ENCODE data around the gene ASPSCR1.
"Not testable (repeated sequence)": the region's sequence is repeated elsewhere in the genome, so short reads cannot be mapped to it uniquely, and the experiment has no call there.

Gene ASPSCR1

DNA sequence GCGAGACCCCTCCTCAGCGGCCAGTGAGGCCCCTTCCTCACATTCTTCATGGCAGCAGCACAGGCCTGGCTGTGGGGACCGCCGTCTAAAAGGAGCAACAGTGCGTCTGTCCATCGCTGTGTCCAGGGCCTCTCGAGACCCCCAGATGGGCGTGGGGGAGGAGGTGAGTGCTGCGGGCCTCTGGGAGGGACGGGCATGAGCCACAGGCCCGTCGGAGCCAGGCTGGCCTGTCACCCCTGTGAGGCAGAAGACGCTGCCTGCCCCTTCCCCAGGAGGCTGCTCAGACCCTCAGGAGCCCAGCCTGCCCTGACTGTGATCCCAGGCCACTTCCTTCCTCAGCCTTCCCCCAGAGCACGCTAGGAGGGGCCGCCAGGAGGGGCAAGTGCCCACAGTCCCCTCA lies 38.2 kb upstream of the ASPSCR1 start:
- Mint-ChIP-seq H3K36me3 (peaks cover 2% of the 10 kb centered on the region), H3K27ac (no peak overlapping the region), H3K4me1 (peaks cover 12% of the 10 kb centered on the region), H3K4me3 (no peak overlapping the region), H3K27me3 (no peaks in the 10 kb centered on the region), H3K9me3 (no peaks in the 10 kb centered on the region)

DNA sequence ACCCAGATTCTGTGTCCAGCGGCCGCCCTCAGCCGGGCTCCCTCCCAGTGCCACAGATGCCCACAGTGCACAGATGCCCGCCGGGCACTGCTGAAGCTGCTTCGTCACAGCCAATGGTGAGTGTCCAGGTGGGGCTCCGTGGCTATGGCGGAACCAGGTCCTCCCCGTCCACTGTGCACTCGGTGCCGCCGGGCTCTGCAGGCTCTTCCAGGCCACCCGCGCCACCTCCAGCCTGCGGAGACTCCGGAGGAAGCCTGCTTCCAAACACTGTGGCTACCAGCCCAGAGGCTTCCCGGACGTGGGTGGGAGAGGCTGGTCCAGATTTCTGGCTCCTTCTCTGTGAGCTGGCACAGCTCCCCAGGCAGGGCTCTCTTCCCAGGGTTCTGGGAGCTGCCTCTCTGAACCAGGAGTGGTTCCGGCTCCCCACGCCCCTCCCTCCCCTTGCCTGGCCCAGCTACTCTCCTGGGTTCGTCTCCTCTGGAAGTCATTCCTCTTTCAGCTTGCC lies 37.5 kb upstream of the ASPSCR1 start:
- peaks cover under 1% of the 10 kb centered on the region for H3K36me3 Mint-ChIP-seq
- H3K4me1 Mint-ChIP-seq, result peaks cover 12% of the 10 kb centered on the region
- H3K27ac Mint-ChIP-seq, result no peak overlapping the region
- H3K4me3 Mint-ChIP-seq, result no peak overlapping the region
- H3K9me3 Mint-ChIP-seq, result no peaks in the 10 kb centered on the region
- no peaks in the 10 kb centered on the region for H3K27me3 Mint-ChIP-seq

DNA sequence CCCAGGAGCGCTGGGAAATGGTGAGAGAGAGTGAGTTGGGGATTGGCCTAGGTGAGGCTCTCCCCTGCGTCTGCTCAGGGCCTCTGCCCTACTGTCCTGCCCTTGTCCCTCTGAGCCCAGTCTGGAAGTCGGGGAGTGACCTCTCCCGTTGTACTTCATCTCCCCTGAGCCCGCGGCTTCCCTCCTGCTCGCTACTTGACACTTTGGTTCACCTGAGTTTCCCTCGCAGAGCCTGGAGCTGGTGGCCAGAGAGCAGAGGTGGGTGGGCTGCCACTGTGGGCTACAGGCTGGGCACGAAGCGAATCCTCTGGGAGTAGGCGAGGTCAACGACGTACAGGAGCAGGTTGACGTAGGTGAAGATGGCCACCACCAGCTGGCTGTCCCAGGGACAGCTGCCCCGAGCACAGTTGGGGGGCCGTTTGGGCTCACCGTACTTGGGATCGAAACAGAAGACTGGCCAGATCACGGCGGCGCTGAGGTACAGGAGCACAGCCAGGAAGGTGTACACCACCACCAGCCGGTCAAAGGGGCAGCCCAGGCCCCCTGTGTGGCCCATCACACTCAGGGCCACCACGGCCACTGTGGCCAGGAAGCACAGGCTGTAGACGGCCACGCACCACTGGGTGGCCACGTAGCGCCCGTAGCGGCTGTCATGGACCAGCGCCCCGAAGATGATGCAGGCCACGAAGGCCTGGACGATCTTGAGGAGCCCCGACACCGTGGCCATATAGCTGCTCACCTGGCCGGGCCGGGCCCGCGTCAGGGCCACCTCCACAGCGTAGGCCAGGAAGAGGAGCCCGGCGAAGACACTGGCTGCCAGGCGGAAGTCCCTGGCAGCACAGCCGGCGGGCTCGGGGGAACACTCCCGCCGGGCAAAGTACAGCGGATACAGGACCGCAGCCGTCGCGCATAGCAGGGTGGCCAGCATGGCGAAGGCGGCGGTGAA lies 36.6 kb upstream of the ASPSCR1 start:
- Mint-ChIP-seq H3K27ac (no peak overlapping the region), H3K36me3 (no peaks in the 10 kb centered on the region), H3K4me3 (no peak overlapping the region)

DNA sequence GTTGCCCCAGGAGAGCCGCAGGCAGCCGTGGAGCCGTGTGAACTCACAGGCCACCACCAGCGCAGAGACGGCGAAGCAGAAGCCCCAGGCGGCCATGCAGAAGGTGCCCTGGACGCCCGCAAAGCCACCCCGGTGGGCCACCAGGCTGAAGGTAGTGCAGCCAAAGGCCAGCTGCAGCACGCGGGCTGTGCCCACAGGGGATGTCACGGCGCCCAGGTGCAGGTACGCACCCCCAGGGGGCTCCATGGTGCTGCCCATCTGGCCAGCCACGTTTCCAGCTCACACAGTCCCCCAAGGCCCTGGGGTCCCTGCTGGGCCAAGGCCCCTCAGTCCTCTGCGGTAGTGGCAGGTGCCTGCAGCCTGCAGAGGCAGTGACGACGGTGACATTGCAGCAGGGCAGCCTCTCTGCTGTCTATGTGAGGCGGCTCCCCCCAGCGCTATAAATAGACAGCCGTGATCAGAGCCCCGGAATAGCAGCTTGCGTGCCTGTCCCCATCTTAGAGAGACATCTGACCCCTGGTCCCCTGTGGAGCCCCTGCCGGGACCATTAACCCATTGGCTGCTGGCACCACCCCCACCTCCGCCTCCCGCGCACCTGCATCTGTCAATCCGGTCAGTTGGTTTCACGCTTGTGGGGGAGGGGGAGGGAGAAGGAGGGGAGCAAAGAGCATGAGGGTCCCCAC lies 35.8 kb upstream of the ASPSCR1 start:
- H3K4me3 Mint-ChIP-seq, result no peak overlapping the region
- no peak overlapping the region for H3K27ac Mint-ChIP-seq
- peaks cover 6% of the 10 kb centered on the region for H3K4me1 Mint-ChIP-seq

More for the DNA sequence above, 36.6 kb upstream of the ASPSCR1 start:
- Mint-ChIP-seq H3K9me3 (no peaks in the 10 kb centered on the region), H3K27me3 (no peaks in the 10 kb centered on the region), H3K4me1 (peaks cover 9% of the 10 kb centered on the region)

DNA sequence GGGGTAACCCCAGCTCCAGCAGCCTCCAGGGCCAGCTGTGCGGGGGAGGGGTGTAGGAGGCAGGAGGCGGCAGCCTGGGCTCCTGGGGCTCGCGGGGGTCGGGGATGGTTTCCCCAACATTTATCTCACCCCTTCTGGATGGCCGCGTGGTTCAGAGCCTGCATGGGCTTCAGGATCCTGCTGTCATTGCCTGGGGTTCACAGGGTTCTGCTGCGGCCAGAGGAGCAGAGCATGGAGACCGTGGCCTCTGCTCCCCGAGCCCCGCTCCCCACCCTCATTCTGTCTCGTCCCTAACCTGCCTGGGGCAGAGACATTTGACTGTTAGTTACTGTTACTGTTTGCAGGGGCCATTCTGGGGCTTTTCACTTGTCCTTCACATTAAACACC lies 35.3 kb upstream of the ASPSCR1 start:
- H3K4me3 Mint-ChIP-seq, result no peak overlapping the region
- H3K27me3 Mint-ChIP-seq, result no peaks in the 10 kb centered on the region
- no peaks in the 10 kb centered on the region for H3K36me3 Mint-ChIP-seq
- H3K27ac Mint-ChIP-seq, result no peak overlapping the region
- H3K9me3 Mint-ChIP-seq, result no peaks in the 10 kb centered on the region
- H3K4me1 Mint-ChIP-seq, result peaks cover 6% of the 10 kb centered on the region

More for the DNA sequence above, 35.8 kb upstream of the ASPSCR1 start:
- Mint-ChIP-seq H3K27me3 (no peaks in the 10 kb centered on the region), H3K9me3 (no peaks in the 10 kb centered on the region), H3K36me3 (no peaks in the 10 kb centered on the region)

DNA sequence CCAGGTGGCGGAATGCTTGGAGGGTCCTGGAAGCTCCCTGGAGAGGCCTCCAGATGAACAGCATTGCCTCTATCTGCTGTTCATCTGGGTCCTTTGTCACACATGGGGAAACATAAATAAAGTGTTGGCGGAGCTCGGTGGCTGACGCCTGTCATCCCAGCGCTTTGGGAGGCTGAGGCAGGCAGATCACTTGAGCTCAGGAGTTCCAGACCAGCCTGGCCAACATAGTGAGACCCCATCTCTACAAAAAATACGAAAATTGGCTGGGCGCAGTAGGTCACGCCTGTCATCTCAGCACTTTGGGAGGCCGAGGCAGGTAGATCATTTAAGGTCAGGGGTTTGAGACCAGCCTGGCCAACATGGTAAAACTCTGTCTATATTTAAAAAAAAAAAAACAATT lies 32.6 kb upstream of the ASPSCR1 start:
- Mint-ChIP-seq H3K27me3 (no peaks in the 10 kb centered on the region), H3K4me1 (no peaks in the 10 kb centered on the region), H3K4me3 (no peak overlapping the region), H3K36me3 (no peaks in the 10 kb centered on the region), H3K9me3 (no peaks in the 10 kb centered on the region), H3K27ac (no peak overlapping the region)

DNA sequence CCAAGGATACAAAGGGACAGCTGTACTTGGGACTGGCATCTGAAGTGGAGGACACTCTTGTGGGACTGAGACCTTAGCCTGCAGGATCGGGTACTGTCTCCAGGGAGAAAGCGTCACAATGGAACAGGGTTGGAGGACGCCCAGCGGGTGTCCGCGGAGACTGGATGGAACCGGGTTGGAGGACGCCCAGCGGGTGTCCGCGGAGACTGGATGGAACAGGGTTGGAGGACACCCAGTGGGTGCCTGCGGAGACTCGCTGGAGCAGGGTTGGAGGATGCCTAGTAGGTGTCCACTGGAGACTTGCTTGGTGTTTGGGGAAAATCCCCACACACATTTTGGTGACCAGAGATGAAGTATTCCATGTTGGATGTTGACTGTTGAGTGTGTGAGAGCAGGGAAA lies 30.2 kb upstream of the ASPSCR1 start, which contains the start of gene MYADML2:
MYADML2 (minus strand) TSS at position 45 of the 400 bp plus-strand sequence. CDS start 5,492 bp downstream, outside the sequence.
- no peak within 1 kb of the TSS for H3K4me3 Mint-ChIP-seq
- H3K4me1 Mint-ChIP-seq, result no peaks in the 10 kb centered on the region
- no peaks in the 10 kb centered on the region for H3K27me3 Mint-ChIP-seq
- peak within 1 kb of the TSS; percentile 27 for H3K27ac Mint-ChIP-seq
- H3K9me3 Mint-ChIP-seq, result no peaks in the 10 kb centered on the region
- no peaks in the 10 kb centered on the region for H3K36me3 Mint-ChIP-seq

DNA sequence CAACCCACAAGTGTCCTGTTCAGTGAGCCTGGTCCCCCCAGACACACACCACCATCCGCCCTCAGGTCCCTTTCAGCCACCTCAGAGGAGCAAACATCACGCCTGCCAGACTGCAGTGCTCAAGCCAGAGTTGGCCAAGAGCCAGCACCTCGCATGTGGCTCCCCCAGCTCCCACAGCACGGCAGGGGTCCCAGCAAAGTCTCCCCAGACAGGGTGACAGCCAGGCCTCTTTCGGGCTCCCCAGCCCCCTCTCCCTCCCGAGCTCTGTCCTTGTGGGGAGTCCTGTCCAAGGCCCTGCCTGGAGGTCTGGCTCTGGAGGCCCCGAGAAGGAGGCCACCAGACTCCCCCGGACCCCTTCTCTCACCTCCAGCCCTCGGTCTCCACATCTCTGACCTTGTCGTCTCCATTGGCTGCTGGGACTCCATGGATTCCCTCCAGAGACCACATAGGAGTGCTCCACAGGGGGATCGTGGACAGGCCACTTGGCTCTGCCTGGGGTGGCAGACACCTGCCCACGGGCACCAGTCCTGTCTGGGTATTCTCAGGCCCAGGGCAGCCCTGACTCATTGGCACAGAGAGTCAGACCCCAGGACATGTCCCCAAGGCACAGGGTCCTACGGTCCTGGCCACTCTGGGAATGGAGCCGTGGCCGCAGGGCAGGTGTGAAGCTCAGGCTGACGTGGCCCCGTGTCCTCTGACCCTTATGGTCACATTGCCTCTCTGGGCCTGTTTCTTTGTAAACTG lies 28.6 kb upstream of the ASPSCR1 start:
- H3K9me3 Mint-ChIP-seq, result no peaks in the 10 kb centered on the region
- H3K36me3 Mint-ChIP-seq, result no peaks in the 10 kb centered on the region
- no peak overlapping the region for H3K27ac Mint-ChIP-seq
- no peaks in the 10 kb centered on the region for H3K4me1 Mint-ChIP-seq
- no peaks in the 10 kb centered on the region for H3K27me3 Mint-ChIP-seq
- H3K4me3 Mint-ChIP-seq, result no peak overlapping the region

DNA sequence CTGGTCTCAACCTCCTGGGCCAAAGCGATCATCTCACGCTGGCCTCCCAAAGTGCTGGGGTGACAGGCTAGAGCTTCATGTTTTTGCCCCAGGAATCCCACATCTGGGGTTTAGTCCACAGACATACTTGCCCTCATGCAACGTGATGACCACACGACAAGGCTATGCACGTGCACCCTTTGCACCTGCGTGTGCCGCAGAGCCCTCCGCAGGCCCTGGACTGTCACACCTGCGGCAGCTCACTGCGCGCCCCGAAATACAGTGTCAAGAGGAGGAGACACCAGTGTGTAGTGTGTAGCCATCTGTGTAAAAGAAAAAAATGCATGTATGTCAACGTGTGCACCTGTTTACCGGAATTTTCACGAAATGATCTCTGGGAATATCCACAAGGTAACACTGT lies 26.9 kb upstream of the ASPSCR1 start:
- H3K4me1 Mint-ChIP-seq, result no peaks in the 10 kb centered on the region
- H3K4me3 Mint-ChIP-seq, result no peak overlapping the region

DNA sequence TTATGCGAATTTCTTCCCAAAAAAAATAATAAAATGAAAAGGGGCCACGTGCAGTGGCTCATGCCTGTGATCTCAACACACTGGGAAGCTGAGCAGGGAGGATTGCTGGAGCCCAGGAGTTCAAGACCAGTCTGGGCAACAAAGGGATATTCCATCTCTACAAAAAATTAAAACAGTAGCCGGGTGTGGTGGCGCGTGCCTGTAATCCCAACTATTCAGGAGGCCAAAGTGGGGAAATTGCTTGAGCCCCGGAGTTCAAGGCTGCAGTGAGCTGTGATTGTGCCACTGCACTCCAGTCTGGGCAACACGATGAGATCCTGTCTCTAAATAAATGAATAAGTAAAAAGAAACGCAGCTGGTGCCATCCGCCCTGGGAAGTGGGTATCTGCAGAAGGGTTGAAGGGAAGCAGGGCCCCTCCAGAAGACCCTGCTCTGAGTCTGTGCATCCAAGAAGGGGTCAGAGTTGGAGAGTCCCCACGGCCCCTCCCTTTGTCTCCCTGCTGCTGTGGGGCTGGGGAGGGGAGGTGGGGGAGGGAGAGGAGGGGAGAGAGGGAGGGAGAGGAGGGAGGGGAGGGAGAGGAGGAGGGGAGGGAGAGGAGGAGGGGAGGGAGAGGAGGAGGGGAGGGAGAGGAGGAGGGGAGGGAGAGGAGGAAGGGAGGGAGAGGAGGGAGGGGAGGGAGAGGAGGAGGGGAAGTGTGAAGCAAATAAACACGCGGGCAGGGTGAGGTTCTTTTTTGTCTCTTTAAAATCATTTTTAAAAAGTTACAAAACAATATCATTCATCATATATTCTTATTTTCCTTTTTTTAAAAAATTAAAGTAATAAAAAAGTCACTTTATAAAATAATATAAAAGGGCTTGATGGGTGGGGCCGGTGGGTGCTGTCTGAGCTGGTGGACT lies 25.4 kb upstream of the ASPSCR1 start:
- Mint-ChIP-seq H3K27me3 (no peaks in the 10 kb centered on the region), H3K27ac (no peak overlapping the region), H3K36me3 (no peaks in the 10 kb centered on the region), H3K4me3 (no peak overlapping the region), H3K4me1 (no peaks in the 10 kb centered on the region), H3K9me3 (no peaks in the 10 kb centered on the region)

More for the DNA sequence above, 26.9 kb upstream of the ASPSCR1 start:
- H3K27ac Mint-ChIP-seq, result peak overlapping the region; percentile 35
- H3K36me3 Mint-ChIP-seq, result no peaks in the 10 kb centered on the region
- no peaks in the 10 kb centered on the region for H3K27me3 Mint-ChIP-seq
- H3K9me3 Mint-ChIP-seq, result no peaks in the 10 kb centered on the region

DNA sequence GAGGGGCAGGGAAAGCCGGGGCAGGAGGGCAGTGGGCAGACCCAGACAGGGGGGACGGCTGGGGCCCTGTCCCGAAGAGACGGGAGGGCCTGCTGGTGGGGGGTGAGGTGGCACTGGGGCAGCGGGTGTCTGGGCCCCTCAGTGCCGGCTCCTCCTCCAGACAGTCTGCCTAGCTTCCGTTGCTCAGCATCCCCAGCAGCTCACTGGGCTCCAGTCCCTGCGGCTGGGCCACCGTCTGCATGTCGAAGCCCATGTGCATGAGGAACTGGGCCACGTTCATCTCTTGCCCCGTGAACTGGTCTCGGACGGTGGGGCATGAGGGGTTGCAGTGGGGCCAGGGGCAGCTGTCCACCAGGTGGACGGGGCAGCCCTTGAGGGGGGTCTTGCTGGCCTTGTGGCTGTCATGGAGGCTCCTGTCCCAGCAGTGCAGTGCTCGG lies 24.6 kb upstream of the ASPSCR1 start:
- Mint-ChIP-seq H3K36me3 (no peaks in the 10 kb centered on the region), H3K9me3 (no peaks in the 10 kb centered on the region), H3K27me3 (peaks cover 2% of the 10 kb centered on the region), H3K27ac (no peak overlapping the region), H3K4me1 (no peaks in the 10 kb centered on the region), H3K4me3 (no peak overlapping the region)

DNA sequence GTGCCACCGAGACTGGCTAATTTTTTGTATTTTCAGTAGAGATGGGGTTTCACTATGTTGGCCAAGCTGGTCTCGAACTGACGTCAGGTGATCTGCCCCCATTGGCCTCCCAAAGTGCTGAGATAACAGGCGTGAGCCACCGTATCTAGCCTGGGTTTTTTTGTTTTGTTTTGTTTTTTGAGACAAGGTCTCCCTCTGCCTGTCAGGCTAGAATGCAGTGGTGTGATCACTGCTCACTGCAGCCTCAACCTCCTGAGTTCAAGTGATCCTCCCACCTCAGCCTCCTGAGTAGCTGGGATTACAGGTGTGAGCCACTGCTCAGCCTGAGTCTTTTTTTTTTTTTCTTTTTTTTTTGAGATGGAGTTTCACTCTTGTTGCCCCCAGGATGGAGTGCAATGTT lies 24.0 kb upstream of the ASPSCR1 start:
- not testable (repeated sequence) for H3K4me3 Mint-ChIP-seq, H3K36me3 Mint-ChIP-seq, H3K4me1 Mint-ChIP-seq, H3K9me3 Mint-ChIP-seq, H3K27ac Mint-ChIP-seq, H3K27me3 Mint-ChIP-seq

DNA sequence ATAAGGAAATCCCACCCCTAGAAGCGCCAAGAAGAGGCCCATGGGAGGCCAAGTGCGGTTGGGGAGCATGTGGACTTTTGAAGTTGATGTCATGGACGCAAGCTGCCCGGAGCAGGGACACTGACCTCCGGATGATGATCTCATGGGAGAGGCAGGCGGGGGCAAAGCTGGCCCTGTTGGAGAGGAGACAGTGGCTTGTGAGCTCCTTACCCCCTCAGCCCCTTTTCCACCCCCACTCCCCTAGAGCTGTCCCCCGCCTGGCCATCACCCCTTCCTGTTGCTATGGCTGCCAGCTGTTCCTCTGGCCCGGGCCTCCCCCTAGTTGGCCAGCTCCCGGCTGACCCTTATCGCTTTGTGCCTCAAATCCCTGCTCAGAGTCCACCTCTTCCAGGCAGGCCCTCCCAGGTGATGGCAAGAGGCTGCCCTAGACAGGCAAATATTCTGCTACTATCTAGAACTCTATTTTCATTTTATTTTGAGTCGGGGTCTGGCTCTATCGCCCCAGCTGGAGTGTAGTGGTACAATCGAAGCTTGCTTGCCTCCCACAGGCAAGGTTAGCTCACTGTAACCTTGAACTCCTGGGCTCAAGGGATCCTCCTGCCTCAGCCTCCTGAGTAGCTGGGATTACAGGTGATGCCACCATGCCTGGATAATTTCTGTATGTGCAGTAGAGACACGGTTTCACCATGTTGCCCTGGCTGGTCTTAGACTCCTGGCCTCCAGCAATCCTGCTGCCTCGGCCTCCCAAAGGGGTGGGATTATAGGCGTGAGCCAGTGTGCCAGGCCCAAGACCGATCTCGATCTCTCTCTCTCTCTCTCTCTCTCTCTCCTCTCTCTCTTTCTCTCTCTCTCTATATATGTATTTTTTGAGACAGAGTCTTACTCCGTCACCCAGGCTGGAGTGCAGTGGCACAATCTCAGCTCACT lies 23.0 kb upstream of the ASPSCR1 start:
- H3K27ac Mint-ChIP-seq, result no peak overlapping the region
- peaks cover 4% of the 10 kb centered on the region for H3K4me1 Mint-ChIP-seq
- H3K4me3 Mint-ChIP-seq, result no peak overlapping the region
- peaks cover 3% of the 10 kb centered on the region for H3K27me3 Mint-ChIP-seq
- H3K36me3 Mint-ChIP-seq, result no peaks in the 10 kb centered on the region
- H3K9me3 Mint-ChIP-seq, result no peaks in the 10 kb centered on the region
